GM18873 (cell line): ENCODE results near the gene TUBA1C.
"Not testable (repeated sequence)": the region's sequence is repeated elsewhere in the genome, so short reads cannot be mapped to it uniquely, and the experiment has no call there.

Experiments used
- ATAC-seq: cut with Tn5 transposase; IDR thresholded peaks from one replicate; pipeline ENCODE4 v1.9.1; 2021; ENCODE audit warnings: mild to moderate bottlenecking, moderate library complexity, moderate number of reproducible peaks; ENCODE audit not compliant: unreplicated experiment, low FRiP score

The TUBA1C gene

GRCh38 chr12:49282740-49283375, 18.0 kb downstream of the TUBA1C start:
- not testable (repeated sequence) for ATAC-seq

- no peak for ATAC-seq
Measured at GRCh38 chr12:49283541-49284429, 18.9 kb downstream of the TUBA1C start.

- ATAC-seq = no peak
Measured at GRCh38 chr12:49284672-49285071, 19.8 kb downstream of the TUBA1C start.

- ATAC-seq = no peak
Measured at GRCh38 chr12:49287876-49288275, 23.0 kb downstream of the TUBA1C start.

GRCh38 chr12:49288412-49288853, 23.6 kb downstream of the TUBA1C start:
- no peak for ATAC-seq

GRCh38 chr12:49288922-49289555, 24.2 kb downstream of the TUBA1C start:
- ATAC-seq = no peak

GRCh38 chr12:49292729-49293055, 27.8 kb downstream of the TUBA1C start:
- ATAC-seq = no peak

DNA sequence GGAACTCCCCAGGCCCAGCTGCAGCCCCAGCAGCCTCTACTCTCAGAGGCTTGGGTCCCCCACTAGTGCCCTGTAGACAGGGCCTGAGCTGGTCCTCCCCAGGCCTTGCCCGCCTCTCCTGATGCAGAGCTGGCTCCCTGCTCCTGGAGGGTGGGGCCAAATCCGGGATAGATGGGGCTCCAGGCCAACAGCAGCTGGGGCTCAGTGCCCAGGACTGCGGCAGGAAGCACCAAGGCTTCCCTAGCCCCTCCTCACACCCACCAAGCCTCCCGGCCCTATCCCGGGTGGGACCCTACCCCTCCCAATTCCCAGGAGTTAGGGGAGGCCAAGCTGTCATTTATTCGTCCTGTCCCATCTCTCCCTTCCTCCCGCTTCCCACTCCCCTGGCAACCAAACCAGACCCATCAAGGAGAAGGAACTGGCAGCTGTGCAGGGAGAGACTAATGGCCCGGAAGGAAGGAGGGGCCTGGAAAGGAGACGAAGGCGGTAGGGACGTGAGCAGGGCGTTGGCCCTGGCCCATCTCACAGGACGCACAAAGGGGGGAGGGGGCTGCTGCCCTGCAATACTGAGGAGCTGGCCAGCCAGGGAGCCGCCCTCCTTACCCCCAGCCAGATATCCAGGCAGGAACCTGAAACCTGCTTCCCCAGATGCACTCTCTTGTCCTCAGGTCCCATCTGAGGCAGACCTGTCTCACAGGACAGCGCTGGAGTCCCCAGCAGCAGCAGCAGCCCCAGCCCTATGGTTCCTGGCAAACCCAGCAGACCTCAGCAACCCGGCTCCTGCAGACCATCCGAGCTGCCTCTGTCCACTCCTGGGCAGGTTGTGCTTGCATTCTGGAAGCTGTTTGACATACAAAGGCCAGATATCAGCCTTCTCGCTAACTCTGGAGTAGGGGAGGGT, 28.4 kb downstream of the TUBA1C start:
- no peak for ATAC-seq

GRCh38 chr12:49294086-49294803, 29.4 kb downstream of the TUBA1C start:
- no peak for ATAC-seq

- no peak for ATAC-seq
Measured at GRCh38 chr12:49294804-49295081, 29.9 kb downstream of the TUBA1C start.

DNA sequence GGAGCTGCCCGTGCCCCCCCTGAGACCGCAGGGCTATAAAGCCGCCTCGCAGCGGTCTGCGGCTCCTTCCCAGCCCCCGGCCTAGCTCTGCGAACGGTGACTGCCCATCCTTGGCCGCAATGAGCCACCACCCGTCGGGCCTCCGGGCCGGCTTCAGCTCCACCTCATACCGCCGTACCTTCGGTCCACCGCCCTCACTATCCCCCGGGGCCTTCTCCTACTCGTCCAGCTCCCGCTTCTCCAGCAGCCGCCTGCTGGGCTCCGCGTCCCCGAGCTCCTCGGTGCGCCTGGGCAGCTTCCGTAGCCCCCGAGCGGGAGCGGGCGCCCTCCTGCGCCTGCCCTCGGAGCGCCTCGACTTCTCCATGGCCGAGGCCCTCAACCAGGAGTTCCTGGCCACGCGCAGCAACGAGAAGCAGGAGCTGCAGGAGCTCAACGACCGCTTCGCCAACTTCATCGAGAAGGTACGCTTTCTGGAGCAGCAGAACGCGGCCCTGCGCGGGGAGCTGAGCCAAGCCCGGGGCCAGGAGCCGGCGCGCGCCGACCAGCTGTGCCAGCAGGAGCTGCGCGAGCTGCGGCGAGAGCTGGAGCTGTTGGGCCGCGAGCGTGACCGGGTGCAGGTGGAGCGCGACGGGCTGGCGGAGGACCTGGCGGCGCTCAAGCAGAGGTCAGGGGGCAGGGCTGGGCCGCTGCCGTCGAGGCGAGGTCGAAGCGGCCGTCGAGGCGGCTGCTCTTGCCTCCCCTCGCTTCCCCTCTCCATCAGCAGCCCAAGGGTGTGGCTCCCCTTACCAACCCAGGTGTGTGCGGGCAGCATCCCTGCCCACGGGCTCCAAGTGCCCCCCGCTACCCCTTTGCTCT, 30.4 kb downstream of the TUBA1C start, which contains the start of gene PRPH:
TSS of gene PRPH (plus strand) at position 66 of the 855 bp plus-strand sequence. CDS start at position 120, 54 bp downstream.
- no peak for ATAC-seq

DNA sequence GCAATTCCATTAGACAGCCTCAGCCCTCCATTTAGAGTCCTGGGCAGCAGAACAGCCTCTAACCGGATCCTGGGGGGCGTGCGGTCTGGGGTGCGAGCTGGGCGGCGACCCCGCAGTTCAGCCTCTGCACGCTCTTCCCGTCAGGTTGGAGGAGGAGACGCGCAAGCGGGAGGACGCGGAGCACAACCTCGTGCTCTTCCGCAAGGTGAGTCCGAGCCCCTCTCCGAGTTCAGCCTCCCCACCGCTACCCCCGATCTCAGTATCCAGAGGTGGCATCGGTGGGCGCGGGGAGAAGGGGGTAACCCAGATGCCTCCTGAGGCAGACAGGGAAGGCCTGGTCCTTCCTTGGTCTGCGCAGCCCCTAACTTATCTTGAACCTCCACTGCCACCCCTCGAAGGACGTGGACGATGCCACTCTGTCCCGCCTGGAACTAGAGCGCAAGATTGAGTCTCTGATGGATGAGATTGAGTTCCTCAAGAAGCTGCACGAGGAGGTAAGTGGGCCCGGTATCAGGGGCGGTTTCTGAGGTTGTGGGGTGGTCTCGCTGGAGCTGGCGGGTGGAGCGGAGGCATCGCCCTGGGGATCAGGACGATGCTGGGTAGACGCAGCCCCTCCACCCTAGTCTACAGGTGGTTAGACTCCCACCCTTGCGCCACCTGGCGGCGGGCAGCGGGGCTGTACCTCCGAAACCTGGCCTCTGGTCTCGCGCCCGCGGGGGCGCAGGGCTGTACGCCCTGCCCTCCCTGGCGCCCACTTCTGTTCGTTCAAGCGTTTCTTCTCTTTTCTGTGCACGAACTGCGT, 31.4 kb downstream of the TUBA1C start:
- no peak for ATAC-seq

GRCh38 chr12:49296836-49297694, 32.2 kb downstream of the TUBA1C start:
- ATAC-seq = no peak

DNA sequence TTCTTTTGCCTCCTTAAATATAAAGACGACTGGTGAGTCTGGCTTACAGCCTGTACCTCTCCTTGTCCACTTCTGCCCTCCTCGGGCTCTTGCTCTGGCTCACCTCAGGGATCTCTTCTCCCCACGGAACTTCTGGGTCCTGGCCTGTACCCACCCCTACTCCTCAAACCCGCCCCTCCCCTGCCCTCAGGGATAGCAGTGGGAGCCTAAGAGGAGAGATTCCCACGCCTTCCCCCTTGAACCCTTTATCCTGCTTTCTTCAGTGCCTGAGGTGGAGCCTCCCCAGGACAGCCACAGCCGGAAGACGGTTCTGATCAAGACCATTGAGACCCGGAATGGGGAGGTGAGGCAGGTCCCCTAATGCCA, 32.8 kb downstream of the TUBA1C start:
- ATAC-seq = no peak

DNA sequence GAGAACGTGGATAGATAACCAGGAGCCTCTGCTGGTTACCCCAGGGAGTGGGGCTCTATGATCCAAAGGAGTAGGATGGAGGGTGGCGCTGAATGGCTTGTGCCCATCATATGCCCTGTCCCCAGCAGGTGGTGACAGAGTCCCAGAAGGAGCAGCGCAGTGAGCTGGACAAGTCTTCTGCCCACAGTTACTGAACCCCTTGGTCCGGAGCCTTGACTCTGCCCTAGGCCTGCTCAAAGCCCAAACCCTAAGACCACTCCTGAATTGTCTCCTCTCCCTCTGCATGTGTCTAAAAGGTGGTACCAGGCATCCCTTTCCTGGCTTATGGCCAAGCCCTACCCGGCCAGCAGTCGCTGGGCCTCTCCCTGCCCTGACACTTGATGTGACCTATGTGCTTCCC, 33.3 kb downstream of the TUBA1C start:
- ATAC-seq = no peak

DNA sequence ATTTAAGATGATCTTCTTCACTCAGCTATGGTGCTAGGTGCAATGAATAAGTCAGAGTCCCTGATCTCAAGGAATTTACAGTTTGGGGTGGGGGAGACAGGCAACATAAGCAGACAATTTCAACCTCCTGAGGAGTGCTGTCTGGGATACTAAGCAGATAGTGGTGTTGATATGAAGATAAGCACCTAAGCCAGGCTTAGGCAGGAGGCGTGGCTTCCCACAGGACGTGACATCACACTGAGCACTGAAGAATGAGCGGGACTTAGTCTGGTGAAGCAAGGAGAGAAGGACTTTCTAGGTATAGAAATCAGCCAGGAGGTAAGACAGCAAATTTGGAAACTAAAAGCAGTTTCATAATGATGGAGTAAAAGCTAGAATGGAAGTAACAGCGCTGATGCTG, 36.9 kb downstream of the TUBA1C start:
- ATAC-seq = no peak

DNA sequence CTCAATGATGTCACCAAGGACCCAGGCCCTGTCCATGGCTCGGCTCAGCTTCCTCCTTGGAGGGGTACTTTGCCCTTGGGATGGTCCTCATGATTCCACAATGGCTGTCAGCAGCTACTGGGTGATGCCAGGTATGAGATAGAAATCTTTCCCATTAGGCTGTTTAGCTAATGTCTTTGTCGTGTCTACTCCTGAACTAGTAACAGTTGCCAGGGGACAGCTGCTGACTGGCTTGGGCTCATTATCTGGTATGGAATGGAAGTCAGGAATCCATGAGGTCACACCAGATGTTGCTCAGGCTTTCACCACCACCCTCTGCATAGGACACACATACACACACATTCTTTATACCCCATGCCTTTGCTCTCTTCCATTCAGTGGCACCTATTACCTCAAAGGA, 39.3 kb downstream of the TUBA1C start:
- ATAC-seq = no peak
